Vagina (tissue), 2 donors: ENCODE measurements around the gene LZTS2.

Experiments used
- CTCF ChIP-seq, 3 experiments: fragments of 450-650 bp in 2 of 3; fragments of 200-600 bp in 1 of 3; sonication (generic) in 1 of 3; IDR thresholded peaks; one replicate each; pipeline ENCODE4 v1.5.1; 2017 to 2019; ENCODE audit warnings: antibody characterized with exemption in 3 of 3, mild to moderate bottlenecking in 2 of 3, moderate library complexity in 2 of 3
- POLR2A ChIP-seq, 2 donors: fragments of 450-650 bp; IDR thresholded peaks; one replicate each; pipeline ENCODE4 v1.6.1; 2017; ENCODE audit warnings: antibody characterized with exemption in 2 of 2, mild to moderate bottlenecking in 2 of 2, moderate library complexity in 2 of 2
- POLR2AphosphoS5 ChIP-seq, 2 donors: sonication (generic); formaldehyde crosslinking; IDR thresholded peaks; one replicate each; pipeline ENCODE4 v1.9.0; 2017; ENCODE audit warnings: antibody characterized with exemption in 2 of 2, mild to moderate bottlenecking in 2 of 2, low read depth in 1 of 2; ENCODE audit not compliant: insufficient read depth in 1 of 2

GRCh38 chr10:100976906-100977305 is 22.7 kb upstream of the LZTS2 start:
- TF ChIP-seq CTCF (IDR thresholded peaks at IDR 0.05) (no peak), POLR2AphosphoS5 (IDR thresholded peaks at IDR 0.05; ENCODE audit: insufficient read depth in 1 of 2, low read depth in 1 of 2) (no peak), POLR2A (IDR thresholded peaks at IDR 0.05) (no peak)
